HG02870 (cell line): ENCODE measurements around the gene LPO.

ENCODE experiments used
- ATAC-seq: cut with Tn5 transposase; IDR thresholded peaks from one replicate; pipeline ENCODE4 v1.9.1; 2021; ENCODE audit warnings: mild to moderate bottlenecking, moderate library complexity; ENCODE audit not compliant: unreplicated experiment

LPO gene

DNA sequence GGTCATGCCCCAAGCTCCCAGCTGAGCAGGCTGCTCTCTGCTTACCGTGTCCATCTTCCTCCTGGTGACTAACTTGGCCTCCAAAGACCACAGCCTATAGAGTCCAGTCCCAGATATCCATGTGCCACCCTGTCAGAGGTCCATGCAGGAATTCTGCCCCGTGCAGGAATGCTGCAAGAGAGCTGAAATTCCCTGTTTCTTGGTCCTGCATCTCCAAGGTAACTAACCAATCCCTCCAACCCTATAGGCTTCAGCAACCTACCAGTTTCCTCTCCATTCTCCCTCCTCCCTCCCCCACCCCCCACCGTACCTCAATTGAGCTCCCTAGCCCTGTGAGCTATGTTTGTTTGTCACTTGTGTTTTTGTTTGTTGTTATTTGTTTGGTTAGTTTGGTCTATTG, 9.7 kb upstream of the LPO start:
- ATAC-seq, result no peak

DNA sequence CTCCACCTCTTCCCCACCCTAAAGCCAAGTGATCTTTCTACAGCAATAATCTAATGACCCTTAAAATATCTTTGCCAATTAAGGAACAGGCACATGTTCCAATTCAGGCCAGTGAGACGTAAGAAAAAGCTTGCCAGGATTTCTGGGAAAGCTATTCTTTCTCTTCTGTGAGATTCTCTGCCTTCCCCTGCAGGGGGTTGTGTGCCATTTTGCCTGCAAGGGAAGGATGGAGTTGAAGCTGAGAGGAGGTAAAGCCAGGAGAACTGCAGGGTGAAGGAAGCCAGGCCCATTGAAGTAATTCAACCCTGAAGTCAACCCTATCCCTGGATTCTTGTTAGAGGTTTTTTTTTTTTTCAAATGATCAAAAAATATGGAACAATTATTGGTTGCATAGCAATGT, 9.0 kb upstream of the LPO start:
- no peak for ATAC-seq

DNA sequence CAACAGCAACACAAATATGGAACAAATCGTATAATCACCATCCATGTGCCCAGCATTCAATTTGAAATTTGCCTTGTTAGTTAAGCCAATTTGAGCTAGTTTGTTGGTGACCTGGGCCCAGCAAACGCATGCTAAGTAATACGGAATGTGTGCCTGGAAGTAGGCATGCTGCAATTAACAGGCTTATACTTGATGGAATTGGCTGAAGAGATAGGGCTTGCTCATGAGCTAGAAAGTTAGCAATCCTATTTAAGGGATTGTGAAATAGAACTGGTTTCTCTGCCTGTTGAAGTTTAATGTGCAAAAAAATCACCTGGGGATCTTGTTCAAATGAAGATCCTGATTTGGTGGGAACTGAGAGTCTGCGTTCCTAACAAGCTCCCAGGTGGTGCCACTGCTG, 8.5 kb upstream of the LPO start:
- no peak for ATAC-seq

- ATAC-seq, result no peak
Observed at GRCh38 chr17:58231641-58232040, 6.7 kb upstream of the LPO start.

GRCh38 chr17:58232707-58233156, 5.7 kb upstream of the LPO start:
- peak; percentile 71 for ATAC-seq

DNA sequence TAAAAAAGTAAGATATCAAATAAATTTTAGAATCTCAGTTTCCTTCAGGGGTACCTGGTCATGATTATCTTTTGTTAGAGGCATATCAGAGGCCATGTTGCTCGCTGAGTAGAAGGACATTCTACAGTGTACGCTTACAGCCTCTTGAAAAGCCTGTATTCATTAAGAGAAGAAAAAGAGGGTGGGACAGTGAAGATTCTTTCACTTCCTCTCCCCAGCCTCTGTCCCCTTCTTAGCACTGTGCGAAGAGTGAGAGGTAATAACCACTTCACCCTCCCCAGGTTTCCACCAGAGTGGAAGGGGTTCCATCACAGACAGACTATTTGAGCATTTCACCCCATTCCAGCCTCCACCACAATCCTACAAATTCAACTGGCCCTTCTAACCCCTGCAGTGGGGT, 4.8 kb upstream of the LPO start:
- peak; percentile 60 for ATAC-seq

DNA sequence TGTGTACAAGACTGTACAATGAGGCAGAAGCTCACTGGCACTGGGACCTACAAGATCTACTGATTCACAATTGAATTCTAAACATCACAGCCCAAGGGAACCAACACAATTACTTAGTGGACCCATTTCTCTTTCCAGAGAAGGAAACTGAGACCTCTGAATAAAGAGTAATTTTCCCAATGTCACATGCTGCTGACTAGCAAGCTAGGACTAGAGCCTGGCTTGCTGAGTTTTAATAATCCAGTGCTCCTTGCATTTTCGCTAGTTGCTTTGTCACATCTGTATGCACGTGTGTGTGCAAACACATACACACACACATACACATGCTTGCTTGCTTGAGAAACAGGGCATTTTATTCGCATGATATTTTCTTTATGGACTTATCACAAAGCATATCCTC, 3.9 kb upstream of the LPO start:
- ATAC-seq, result no peak

- no peak for ATAC-seq
Observed at GRCh38 chr17:58235821-58236220, 2.6 kb upstream of the LPO start.

DNA sequence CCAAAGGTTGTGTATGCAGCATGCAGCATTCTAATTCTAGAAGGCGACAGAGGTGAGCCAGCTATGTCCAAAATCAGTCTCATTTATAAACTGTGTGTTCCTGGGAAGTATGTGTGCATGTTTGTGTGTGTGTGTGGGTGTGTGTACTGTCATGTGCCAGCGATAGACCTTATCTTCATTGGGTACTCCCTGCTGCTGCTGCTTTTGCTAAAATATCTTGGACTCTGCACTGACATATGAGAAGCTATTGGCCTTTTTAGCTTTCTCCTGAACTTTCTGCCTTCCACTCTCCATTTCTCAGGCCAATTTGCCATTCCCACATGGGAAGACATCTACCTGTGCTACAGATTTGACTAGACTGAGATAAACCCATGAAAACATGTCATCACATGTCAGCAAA, 2.0 kb upstream of the LPO start:
- no peak for ATAC-seq

GRCh38 chr17:58239987-58240386, 1.6 kb downstream of the LPO start:
- ATAC-seq, result no peak

- ATAC-seq, result no peak
Observed at GRCh38 chr17:58242171-58242784, 3.9 kb downstream of the LPO start.

GRCh38 chr17:58244963-58245362, 6.6 kb downstream of the LPO start:
- no peak for ATAC-seq

- no peak for ATAC-seq
Observed at GRCh38 chr17:58245428-58246103, 7.2 kb downstream of the LPO start.

DNA sequence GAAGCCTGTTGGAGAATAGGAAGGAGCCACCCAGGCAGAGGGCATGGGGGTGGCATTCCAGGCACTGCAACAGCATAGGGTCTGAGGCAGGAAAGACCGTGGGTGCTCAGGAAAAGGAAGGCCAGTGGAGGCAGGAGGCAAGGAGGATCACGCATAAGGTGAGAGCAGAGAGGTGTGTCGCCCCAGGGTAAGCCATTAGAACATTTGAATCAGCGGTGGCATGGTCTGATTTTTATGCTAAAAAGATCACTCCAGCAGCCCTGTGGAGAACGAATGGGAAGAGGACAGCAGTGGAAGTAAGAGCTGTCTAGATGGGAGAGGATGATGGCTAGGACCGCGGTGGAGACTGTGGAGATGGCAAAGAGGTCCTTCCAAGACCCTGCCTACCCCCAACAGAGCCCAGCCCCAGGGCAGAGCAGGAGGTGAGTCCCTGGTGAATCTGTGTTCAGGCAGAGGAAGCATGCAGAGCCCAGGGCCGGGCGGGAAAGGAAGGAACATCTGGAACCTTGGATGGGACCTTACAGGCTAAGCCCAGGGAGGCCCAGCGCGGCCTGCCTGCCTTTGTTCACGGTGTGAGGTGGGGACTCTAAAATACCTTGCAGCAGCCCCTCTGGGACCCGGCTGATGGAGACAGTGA, 7.8 kb downstream of the LPO start:
- ATAC-seq, result no peak

- no peak for ATAC-seq
Observed at GRCh38 chr17:58246781-58247180, 8.4 kb downstream of the LPO start.

DNA sequence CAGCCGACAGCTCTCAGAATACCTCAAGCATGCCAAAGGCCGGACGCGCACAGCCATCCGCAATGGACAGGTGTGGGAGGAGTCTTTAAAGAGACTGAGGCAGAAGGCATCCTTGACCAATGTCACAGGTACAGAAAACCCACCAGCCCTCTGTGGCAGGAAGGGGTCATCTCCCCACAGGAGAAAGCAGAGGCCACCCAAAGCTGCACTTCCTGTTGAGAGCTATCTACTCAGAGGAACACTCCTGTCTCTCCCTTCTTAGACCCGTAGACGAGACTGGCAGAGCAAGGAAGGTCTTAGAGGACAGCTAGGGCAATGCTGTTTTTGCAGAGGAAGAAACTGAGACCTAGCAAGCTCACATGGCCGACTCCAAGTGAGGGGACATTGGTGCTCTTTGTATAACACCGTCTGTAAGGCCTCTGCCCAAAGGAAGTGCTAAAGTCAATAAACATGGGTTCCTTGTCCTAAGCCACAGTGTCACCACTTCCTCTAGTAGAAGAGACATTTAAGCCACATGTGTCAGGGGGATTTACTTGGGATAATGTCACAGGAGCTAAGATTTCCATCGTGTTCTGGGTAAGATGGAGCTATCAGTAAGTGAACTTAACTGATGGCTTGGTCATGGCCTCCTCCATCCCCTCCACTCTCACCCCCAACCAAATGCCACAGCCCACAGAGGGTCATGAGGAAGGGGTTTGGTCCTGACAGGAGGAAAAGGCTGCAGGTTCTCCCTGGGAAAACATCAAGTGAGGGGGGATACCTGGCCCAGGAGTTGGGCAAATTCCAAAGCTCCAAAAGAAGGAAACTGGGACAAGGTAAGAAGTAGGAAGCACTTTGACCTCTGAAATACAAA, 9.4 kb downstream of the LPO start:
- no peak for ATAC-seq

GRCh38 chr17:58248955-58249269, 10.5 kb downstream of the LPO start:
- no peak for ATAC-seq

- ATAC-seq, result peak; percentile 62
Observed at GRCh38 chr17:58249270-58250133, 11.1 kb downstream of the LPO start.

DNA sequence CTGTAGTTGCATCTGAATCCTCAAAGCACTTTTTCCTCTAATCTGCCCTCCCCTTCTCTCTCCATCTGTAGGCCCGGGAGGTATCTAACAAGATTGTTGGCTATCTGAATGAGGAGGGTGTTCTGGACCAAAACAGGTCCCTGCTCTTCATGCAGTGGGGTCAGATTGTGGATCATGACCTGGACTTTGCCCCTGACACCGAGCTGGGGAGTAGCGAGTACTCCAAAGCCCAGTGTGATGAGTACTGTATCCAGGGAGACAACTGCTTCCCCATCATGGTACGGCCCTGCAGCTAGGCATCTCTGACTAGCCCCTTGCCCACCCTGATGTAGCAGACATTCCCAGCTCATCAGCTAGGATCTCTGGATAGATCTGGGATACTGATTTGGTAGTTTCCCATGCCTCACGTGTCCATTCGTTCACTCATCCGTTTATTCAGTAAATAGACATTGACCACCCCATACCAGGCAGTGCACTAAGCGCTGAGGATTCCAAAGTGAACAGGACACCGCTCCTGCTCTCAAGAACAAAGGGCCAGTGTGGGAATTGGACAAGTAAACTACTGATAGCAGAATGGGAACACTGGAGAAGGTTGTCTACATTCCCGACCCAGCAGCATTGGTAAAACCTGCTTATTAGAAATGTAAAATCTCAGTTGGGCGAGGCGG, 12.1 kb downstream of the LPO start:
- no peak for ATAC-seq

DNA sequence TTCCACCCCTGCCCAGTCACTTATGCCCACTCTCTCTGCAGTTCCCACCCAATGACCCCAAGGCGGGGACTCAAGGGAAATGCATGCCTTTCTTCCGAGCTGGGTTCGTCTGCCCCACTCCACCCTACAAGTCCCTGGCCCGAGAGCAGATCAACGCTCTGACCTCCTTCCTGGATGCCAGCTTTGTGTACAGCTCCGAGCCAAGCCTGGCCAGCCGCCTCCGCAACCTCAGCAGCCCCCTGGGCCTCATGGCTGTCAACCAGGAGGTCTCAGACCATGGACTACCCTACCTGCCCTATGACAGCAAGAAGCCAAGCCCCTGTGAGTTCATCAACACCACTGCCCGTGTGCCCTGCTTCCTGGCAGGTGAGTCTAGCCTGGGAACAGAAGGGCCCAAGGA, 13.8 kb downstream of the LPO start:
- no peak for ATAC-seq
